ENCODE results near the gene HACD4. TPM values are rescaled to one million over a fixed set of nuclear protein-coding genes. Genes with fewer than 3 reads are reported as not detected.

Gene HACD4
- total and polyA plus RNA-seq, 8 donors: 0.29 to 12.1 (median 4.7) TPM

GRCh38 chr9:21053851-21054250 is 22.4 kb upstream of the HACD4 start:
- 42 to 62% (median 51%) methylated on average over 2 of the region's 2 CpGs for WGBS, 5 donors
- Histone ChIP-seq H3K9me3 (no peaks in the 10 kb centered on the region), H3K36me3 (no peaks in the 10 kb centered on the region), H3K27ac (no peak overlapping the region), H3K4me3 (no peak overlapping the region), H3K4me1 (no peaks in the 10 kb centered on the region), H3K27me3 (no peaks in the 10 kb centered on the region)
- DNase-seq: no peak
- TF ChIP-seq EP300 (IDR thresholded peaks at IDR 0.05): no peak
- TF ChIP-seq, protein P1, sequence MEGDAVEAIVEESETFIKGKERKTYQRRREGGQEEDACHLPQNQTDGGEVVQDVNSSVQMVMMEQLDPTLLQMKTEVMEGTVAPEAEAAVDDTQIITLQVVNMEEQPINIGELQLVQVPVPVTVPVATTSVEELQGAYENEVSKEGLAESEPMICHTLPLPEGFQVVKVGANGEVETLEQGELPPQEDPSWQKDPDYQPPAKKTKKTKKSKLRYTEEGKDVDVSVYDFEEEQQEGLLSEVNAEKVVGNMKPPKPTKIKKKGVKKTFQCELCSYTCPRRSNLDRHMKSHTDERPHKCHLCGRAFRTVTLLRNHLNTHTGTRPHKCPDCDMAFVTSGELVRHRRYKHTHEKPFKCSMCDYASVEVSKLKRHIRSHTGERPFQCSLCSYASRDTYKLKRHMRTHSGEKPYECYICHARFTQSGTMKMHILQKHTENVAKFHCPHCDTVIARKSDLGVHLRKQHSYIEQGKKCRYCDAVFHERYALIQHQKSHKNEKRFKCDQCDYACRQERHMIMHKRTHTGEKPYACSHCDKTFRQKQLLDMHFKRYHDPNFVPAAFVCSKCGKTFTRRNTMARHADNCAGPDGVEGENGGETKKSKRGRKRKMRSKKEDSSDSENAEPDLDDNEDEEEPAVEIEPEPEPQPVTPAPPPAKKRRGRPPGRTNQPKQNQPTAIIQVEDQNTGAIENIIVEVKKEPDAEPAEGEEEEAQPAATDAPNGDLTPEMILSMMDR (IDR thresholded peaks at IDR 0.05): no peak
- TF ChIP-seq POLR2AphosphoS5 (IDR thresholded peaks at IDR 0.05): no peak
- TF ChIP-seq POLR2A (IDR thresholded peaks at IDR 0.05): no peak
- intact Hi-C loops (cut with DNase I; ENCODE audit: low total_unique reads): no loop called here

- Histone ChIP-seq H3K4me3 (no peak overlapping the region), H3K27ac (no peak overlapping the region), H3K9me3 (no peaks in the 10 kb centered on the region), H3K36me3 (no peaks in the 10 kb centered on the region), H3K4me1 (no peaks in the 10 kb centered on the region), H3K27me3 (no peaks in the 10 kb centered on the region)
- TF ChIP-seq, protein P1 (IDR thresholded peaks at IDR 0.05): no peak
- TF ChIP-seq POLR2AphosphoS5 (IDR thresholded peaks at IDR 0.05) (no peak), EP300 (IDR thresholded peaks at IDR 0.05) (no peak), POLR2A (IDR thresholded peaks at IDR 0.05) (no peak)
- no peak for DNase-seq
- 70 to 78% (median 72%) methylated on average over 2 of the region's 2 CpGs for WGBS, 5 donors
- intact Hi-C loops (cut with DNase I; ENCODE audit: low total_unique reads): no loop called here
Measured at GRCh38 chr9:21047281-21047691, 15.8 kb upstream of the HACD4 start.

DNA sequence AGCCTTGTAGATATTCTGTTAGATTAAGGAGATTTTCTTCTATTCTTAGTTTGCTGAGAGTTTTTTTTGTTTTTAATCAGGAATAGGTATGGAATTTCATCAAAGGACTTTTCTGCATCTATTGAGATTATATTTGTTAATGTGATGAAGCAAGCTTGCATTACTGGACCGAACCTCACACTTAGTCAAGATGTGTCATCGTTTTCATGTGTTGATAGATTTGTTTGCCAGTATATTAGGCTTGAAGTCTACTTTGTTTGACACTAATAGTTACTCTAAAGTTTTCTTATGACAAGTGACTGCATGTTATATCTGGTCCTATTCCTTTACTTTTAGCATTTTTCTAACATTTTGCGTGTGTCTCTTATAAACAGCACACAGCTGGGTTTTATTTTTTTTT is 12.4 kb upstream of the HACD4 start:
- no peaks in the 10 kb centered on the region for H3K36me3 ChIP-seq
- no peaks in the 10 kb centered on the region for H3K9me3 ChIP-seq
- no peaks in the 10 kb centered on the region for H3K4me1 ChIP-seq
- TF ChIP-seq POLR2A (IDR thresholded peaks at IDR 0.05) (no peak), EP300 (IDR thresholded peaks at IDR 0.05) (no peak), POLR2AphosphoS5 (IDR thresholded peaks at IDR 0.05) (no peak)
- TF ChIP-seq, protein P1 (IDR thresholded peaks at IDR 0.05): no peak
- DNase-seq: no peak
- intact Hi-C loops (cut with DNase I; ENCODE audit: low total_unique reads): no loop called here
- no peak overlapping the region for H3K27ac ChIP-seq
- WGBS, 5 donors: 67 to 93% (median 85%) methylated on average over 3 of the region's 3 CpGs
- H3K4me3 ChIP-seq: no peak overlapping the region
- H3K27me3 ChIP-seq: no peaks in the 10 kb centered on the region

GRCh38 chr9:21042466-21042865 is 11.0 kb upstream of the HACD4 start:
- H3K36me3 ChIP-seq: no peaks in the 10 kb centered on the region
- 89 to 95% (median 94%) methylated on average over 4 of the region's 4 CpGs for WGBS, 5 donors
- no peaks in the 10 kb centered on the region for H3K4me1 ChIP-seq
- H3K9me3 ChIP-seq: no peaks in the 10 kb centered on the region
- H3K27me3 ChIP-seq: no peaks in the 10 kb centered on the region
- no peak overlapping the region for H3K27ac ChIP-seq
- intact Hi-C loops (cut with DNase I; ENCODE audit: low total_unique reads): no loop called here
- no peak for TF ChIP-seq POLR2AphosphoS5 (IDR thresholded peaks at IDR 0.05)
- TF ChIP-seq, protein P1 (IDR thresholded peaks at IDR 0.05): no peak
- no peak for TF ChIP-seq POLR2A (IDR thresholded peaks at IDR 0.05)
- TF ChIP-seq EP300 (IDR thresholded peaks at IDR 0.05): no peak
- H3K4me3 ChIP-seq: no peak overlapping the region
- no peak for DNase-seq

All from stomach (tissue), 9 donors.